AG09309 (cell line): ENCODE measurements around the gene OSBPL3.
A peak's percentile ranks its signal among the peaks of the same experiment; 100 is the strongest.

Experiments
- DNase-seq: peaks from one replicate; pipeline ENCODE4 v3.0.0-alpha.2; 2010; ENCODE audit warnings: low read depth
- H3K4me3 ChIP-seq: 2 replicates; pipeline ENCODE4 v1.5.1; 2011; ENCODE audit warnings: mild to moderate bottlenecking, low read depth, low read length, moderate library complexity; ENCODE audit not compliant: control insufficient read depth
- TF ChIP-seq, protein P1 (sequence below): IDR thresholded peaks from 2 replicates; pipeline ENCODE4 v1.5.1; 2011; ENCODE audit warnings: mild to moderate bottlenecking, low read depth, low read length, inconsistent platforms; ENCODE audit not compliant: insufficient read depth, control insufficient read depth; ENCODE audit errors: missing control alignments

Gene OSBPL3

DNA sequence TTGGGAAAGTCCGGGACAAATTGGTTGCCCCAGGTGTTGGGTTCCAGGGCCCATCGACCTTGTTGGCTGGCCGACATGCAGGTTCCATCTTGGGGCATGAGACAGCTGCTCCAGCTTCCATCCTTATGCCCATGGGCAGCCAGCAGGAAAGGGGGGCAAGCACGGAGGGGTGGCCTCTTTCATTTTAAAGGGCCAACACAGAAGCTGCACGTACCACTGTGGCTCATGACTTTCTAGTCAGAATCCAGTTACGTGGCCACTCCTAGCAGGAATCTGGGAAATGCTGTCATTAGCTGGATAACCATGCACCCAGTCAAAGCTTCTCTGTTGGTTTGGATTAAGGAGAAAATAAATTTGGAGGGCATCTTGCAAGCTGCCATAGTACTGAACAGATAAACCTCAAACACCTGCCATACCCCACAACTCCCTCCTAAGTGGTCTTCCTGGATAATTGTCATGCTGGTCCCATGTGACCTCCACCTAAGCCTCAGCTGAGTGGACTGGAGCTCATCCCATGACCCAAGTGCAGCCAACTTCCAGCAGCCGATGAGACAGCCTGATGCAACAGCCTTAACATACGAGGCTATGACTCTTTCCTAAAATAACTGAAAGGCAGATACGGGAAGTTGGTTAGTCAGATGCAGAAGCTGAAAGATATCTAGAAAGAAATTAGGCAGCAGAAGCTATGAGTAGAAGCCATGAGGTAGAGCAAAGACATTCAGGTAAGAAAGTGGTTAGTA lies 201.3 kb downstream of the OSBPL3 start:
- DNase-seq, result peak; percentile 89
- TF ChIP-seq, protein P1, sequence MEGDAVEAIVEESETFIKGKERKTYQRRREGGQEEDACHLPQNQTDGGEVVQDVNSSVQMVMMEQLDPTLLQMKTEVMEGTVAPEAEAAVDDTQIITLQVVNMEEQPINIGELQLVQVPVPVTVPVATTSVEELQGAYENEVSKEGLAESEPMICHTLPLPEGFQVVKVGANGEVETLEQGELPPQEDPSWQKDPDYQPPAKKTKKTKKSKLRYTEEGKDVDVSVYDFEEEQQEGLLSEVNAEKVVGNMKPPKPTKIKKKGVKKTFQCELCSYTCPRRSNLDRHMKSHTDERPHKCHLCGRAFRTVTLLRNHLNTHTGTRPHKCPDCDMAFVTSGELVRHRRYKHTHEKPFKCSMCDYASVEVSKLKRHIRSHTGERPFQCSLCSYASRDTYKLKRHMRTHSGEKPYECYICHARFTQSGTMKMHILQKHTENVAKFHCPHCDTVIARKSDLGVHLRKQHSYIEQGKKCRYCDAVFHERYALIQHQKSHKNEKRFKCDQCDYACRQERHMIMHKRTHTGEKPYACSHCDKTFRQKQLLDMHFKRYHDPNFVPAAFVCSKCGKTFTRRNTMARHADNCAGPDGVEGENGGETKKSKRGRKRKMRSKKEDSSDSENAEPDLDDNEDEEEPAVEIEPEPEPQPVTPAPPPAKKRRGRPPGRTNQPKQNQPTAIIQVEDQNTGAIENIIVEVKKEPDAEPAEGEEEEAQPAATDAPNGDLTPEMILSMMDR, result no peak
- H3K4me3 ChIP-seq, result no peak overlapping the region

DNA sequence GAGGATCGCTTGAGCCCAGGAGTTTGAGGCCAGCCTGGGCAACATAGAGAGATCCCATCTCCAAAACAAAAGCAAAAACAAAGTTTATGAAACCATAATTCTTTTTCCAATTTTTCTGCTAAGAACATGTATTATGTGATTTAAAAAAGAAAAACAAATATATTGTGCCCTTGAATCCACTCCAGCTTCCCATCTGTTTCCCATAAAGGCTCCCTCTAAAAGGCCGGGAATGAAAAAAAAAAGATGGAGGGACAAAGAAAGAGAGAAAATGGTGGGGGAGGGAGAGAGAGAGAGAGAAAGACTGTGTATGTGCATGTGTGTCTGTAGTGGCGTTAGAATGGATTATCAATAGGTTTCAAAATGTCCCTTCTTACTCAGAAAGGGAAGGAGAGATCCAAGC lies 202.2 kb downstream of the OSBPL3 start:
- H3K4me3 ChIP-seq, result no peak overlapping the region
- no peak for DNase-seq
- TF ChIP-seq, protein P1, result no peak

DNA sequence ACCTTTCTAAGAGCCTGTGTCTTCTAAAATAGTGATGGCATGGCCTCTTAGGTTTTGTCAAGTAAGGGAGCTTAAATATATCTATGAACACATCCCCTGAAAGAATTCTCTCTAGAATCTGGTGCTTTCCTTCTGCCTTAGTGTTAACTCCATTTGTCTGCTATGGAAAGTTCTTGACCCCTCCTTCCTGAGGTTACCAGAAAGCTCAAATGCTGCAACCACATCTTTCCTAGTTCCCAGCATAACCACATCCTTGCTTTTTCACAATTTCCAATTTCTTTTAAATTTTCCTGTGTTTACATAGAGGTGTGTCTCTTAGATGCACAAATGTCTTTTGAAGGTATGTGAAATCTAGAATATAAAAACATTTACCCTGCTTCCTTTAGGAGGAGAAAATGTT lies 206.3 kb downstream of the OSBPL3 start:
- DNase-seq, result no peak
- TF ChIP-seq, protein P1, result no peak
- H3K4me3 ChIP-seq, result no peak overlapping the region

DNA sequence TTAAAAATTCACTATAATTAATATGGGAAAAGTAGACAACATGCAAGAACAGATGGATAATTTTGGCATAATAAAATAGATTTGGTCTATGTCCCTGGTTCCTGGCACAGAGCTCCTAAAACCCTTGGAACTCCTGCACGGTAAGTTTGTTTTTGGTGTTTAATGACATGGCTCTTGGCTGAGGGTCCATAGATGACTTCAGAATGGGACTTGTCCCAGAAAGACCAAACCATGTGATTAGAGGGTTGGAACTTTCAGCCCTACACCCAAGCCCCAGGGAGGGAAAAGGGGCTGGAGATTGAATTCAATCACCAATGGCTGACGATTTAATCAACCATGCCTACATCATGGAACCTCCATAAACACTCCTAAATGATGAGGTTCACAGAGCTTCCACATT lies 210.1 kb downstream of the OSBPL3 start:
- TF ChIP-seq, protein P1, result no peak
- no peak for DNase-seq
- H3K4me3 ChIP-seq, result no peak overlapping the region

DNA sequence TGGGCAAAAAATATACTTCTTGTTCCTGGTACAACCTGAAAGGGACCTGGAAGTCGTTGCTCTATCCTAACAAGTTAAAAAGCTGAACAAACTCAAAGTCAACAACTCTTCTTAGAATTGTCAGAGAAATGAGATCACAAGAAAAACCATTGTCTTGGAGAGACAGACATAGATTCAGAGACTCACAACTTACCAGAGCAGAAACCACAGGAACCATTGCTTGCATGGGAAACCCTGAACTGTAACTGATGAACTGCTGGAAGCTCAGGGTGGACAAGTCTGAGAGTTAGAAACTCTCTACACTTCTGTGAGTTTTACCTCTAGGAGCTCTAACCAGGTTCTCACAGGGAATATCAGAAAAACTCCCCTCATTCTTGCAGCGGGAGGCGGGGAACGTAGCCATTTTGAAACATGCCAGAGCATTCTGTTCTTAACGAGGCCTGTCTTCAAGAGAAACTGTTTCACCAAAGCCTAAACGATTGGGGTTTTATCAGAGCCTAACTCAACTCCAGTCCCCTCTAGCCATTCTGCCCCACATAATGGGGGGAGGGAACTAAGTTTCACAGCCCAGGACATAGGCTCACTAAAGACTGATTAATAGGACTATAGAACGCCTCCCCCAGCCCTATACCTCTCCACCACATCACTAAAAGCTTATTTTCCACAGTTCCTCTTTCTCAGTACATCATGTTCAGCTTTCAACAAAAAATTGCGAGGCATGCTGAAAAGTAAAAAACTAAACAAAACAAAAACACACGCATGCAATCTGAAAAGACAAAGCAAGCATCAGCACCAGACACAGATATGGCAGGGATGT lies 210.8 kb downstream of the OSBPL3 start:
- TF ChIP-seq, protein P1, result no peak
- no peak for DNase-seq

DNA sequence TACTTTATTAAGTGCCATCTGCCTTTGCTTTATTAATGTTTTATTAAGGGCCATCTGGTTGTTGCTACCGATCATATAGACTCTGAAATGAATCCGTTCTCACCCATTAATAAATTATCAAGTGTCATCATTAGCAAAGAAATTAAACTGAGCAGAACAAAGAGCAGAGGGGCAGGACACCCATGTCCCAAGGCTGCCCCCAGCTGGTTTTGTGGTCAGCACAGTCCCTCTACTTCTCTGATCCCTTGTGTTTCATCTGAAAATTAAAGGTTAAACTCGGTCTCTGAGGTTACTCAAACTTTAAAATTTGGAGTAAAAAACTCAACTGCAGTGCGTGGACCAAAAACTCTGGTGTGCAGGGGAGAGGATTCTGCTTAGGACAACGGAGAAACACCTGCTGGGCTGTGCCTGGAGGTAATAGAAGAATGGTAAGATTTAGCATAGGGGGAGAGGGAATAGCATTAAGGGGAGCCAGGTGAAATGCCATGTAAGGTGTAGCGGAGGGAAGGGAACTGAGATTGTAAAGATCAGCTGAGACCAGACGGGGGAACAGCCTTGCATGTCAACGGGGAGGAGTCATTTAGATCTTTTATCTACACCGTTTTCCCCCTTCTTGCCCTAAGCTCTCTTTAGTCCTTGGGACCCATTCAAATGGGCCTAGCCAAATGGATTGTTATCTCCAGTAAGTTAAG lies 212.0 kb downstream of the OSBPL3 start:
- no peak for DNase-seq
- H3K4me3 ChIP-seq, result no peak overlapping the region
- TF ChIP-seq, protein P1, result no peak

More for the DNA sequence above, 210.8 kb downstream of the OSBPL3 start:
- no peak overlapping the region for H3K4me3 ChIP-seq
